WTC11 (cell line): ENCODE data around the gene ZNF451. TPM values are rescaled to one million over a fixed set of nuclear protein-coding genes. Genes with fewer than 3 reads are reported as not detected.

Experiments used
- ATAC-seq: fragments of 200-7000 bp; cut with Tn5 transposase; 2 replicates; pipeline ENCODE4 v1.10.0; 2021; ENCODE audit warnings: mild to moderate bottlenecking, moderate library complexity
- CTCF ChIA-PET: fragments of 300-600 bp; sonication (Branson Sonifier 250); formaldehyde crosslinking; loops from one replicate; lab custom pipeline; 2021; ENCODE audit warnings: antibody characterized with exemption; lab: Charles Lee
- POLR2A ChIA-PET: fragments of 350-600 bp; sonication (Branson Sonifier 250); formaldehyde crosslinking; loops from one replicate; lab custom pipeline; 2021; ENCODE audit warnings: antibody characterized with exemption; lab: Charles Lee
- DNase-seq: peaks from one replicate; pipeline ENCODE4 v3.0.0; 2021; ENCODE audit warnings: low spot score
- H3K27ac Mint-ChIP-seq: 2 replicates; pipeline ENCODE4 v1.8.0; 2021; ENCODE audit warnings: mixed read lengths
- H3K27me3 Mint-ChIP-seq: 2 replicates; pipeline ENCODE4 v1.8.0; 2021; ENCODE audit warnings: low read depth, mild to moderate bottlenecking, moderate library complexity, mixed read lengths
- H3K36me3 Mint-ChIP-seq: 2 replicates; pipeline ENCODE4 v1.8.0; 2021; ENCODE audit warnings: mixed read lengths
- H3K4me1 Mint-ChIP-seq: 2 replicates; pipeline ENCODE4 v1.8.0; 2022; ENCODE audit warnings: mixed read lengths
- H3K4me3 Mint-ChIP-seq: 2 replicates; pipeline ENCODE4 v1.8.0; 2021; ENCODE audit warnings: mild to moderate bottlenecking, moderate library complexity, mixed read lengths
- H3K9me3 Mint-ChIP-seq: 2 replicates; pipeline ENCODE4 v1.8.0; 2021; ENCODE audit warnings: mixed read lengths
- CDX4 ChIP-seq: fragments of 250-450 bp; sonication (Bioruptor Pico); IDR thresholded peaks from 2 replicates; pipeline ENCODE4 v1.9.0; 2021; ENCODE audit warnings: moderate library complexity, mild to moderate bottlenecking, inconsistent platforms, borderline replicate concordance
- GABPB1 ChIP-seq: sonication (generic); formaldehyde crosslinking; IDR thresholded peaks from 2 replicates; pipeline ENCODE4 v1.8.1; 2023; ENCODE audit warnings: mild to moderate bottlenecking, missing genetic modification reagents
- IRF2 ChIP-seq: sonication (generic); formaldehyde crosslinking; IDR thresholded peaks from 2 replicates; pipeline ENCODE4 v1.8.0; 2022; ENCODE audit warnings: low read depth, missing genetic modification reagents, borderline replicate concordance
- MLX ChIP-seq: sonication (generic); formaldehyde crosslinking; IDR thresholded peaks from 2 replicates; pipeline ENCODE4 v1.8.1; 2023; ENCODE audit warnings: mild to moderate bottlenecking, missing genetic modification reagents, moderate library complexity
- MXD4 ChIP-seq: fragments of 250-450 bp; sonication (Bioruptor Pico); IDR thresholded peaks from 2 replicates; pipeline ENCODE4 v1.8.0; 2021; ENCODE audit warnings: mild to moderate bottlenecking, moderate library complexity, borderline replicate concordance
- NFATC4 ChIP-seq: fragments of 250-450 bp; sonication (Bioruptor Pico); IDR thresholded peaks from 2 replicates; pipeline ENCODE4 v1.9.0; 2021; ENCODE audit warnings: mild to moderate bottlenecking
- NFYB ChIP-seq: sonication (generic); formaldehyde crosslinking; conservative IDR thresholded peaks from 2 replicates; pipeline ENCODE4 v1.8.0; 2022; ENCODE audit warnings: low read depth, missing genetic modification reagents
- NR1H2 ChIP-seq: sonication (generic); formaldehyde crosslinking; IDR thresholded peaks from 2 replicates; pipeline ENCODE4 v1.9.0; 2021; ENCODE audit warnings: mild to moderate bottlenecking, moderate library complexity, missing genetic modification reagents
- OVOL2 ChIP-seq: fragments of 250-450 bp; sonication (Bioruptor Pico); IDR thresholded peaks from 2 replicates; pipeline ENCODE4 v1.9.0; 2021; ENCODE audit warnings: mild to moderate bottlenecking, borderline replicate concordance
- RELA ChIP-seq: sonication (generic); formaldehyde crosslinking; IDR thresholded peaks from 2 replicates; pipeline ENCODE4 v1.8.1; 2022; ENCODE audit warnings: missing genetic modification reagents, mild to moderate bottlenecking, borderline replicate concordance
- SOX15 ChIP-seq: fragments of 250-450 bp; sonication (Bioruptor Pico); IDR thresholded peaks from 2 replicates; pipeline ENCODE4 v1.9.0; 2021; ENCODE audit warnings: mild to moderate bottlenecking
- SP1 ChIP-seq: sonication (generic); formaldehyde crosslinking; conservative IDR thresholded peaks from 2 replicates; pipeline ENCODE4 v1.8.1; 2022; ENCODE audit warnings: missing genetic modification reagents
- TEAD1 ChIP-seq: sonication (generic); formaldehyde crosslinking; IDR thresholded peaks from 2 replicates; pipeline ENCODE4 v1.8.0; 2022; ENCODE audit warnings: mild to moderate bottlenecking, missing genetic modification reagents
- USF1 ChIP-seq: sonication (generic); formaldehyde crosslinking; IDR thresholded peaks from 2 replicates; pipeline ENCODE4 v1.8.0; 2022; ENCODE audit warnings: mild to moderate bottlenecking, missing genetic modification reagents
- ZNF281 ChIP-seq: sonication (generic); formaldehyde crosslinking; IDR thresholded peaks from 2 replicates; pipeline ENCODE4 v1.8.0; 2023; ENCODE audit warnings: mild to moderate bottlenecking, missing genetic modification reagents
- ZNF396 ChIP-seq: fragments of 250-450 bp; sonication (Bioruptor Pico); IDR thresholded peaks from 2 replicates; pipeline ENCODE4 v1.8.0; 2021; ENCODE audit warnings: mild to moderate bottlenecking, moderate library complexity, borderline replicate concordance
- ZNF416 ChIP-seq: fragments of 250-450 bp; sonication (Bioruptor Pico); IDR thresholded peaks from 2 replicates; pipeline ENCODE4 v1.9.0; 2021; ENCODE audit warnings: mild to moderate bottlenecking, inconsistent platforms
- ZNF425 ChIP-seq: fragments of 250-450 bp; sonication (Bioruptor Pico); conservative IDR thresholded peaks from 2 replicates; pipeline ENCODE4 v1.9.0; 2021; ENCODE audit warnings: mild to moderate bottlenecking
- ZNF671 ChIP-seq: fragments of 250-450 bp; sonication (Bioruptor Pico); IDR thresholded peaks from 2 replicates; pipeline ENCODE4 v1.8.0; 2021; ENCODE audit warnings: mild to moderate bottlenecking
- total RNA-seq: library from RNA; stranded (reverse); gene quantifications from 3 replicates; pipeline ENCODE4 v1.2.3, GENCODE V29; 2021
- TF ChIP-seq, protein P1 (sequence below): sonication (generic); formaldehyde crosslinking; conservative IDR thresholded peaks from 2 replicates; pipeline ENCODE4 v1.8.1; 2023; ENCODE audit warnings: mild to moderate bottlenecking, low read depth, missing genetic modification reagents, moderate library complexity

The ZNF451 gene
- total RNA-seq, 1 experiment from 2014 or later, result 55.4 TPM

- Mint-ChIP-seq H3K4me1 (no peaks in the 10 kb centered on the region), H3K27ac (no peak overlapping the region), H3K36me3 (peaks cover 18% of the 10 kb centered on the region), H3K4me3 (no peak overlapping the region), H3K27me3 (no peaks in the 10 kb centered on the region), H3K9me3 (no peaks in the 10 kb centered on the region)
- ChIA-PET CTCF (no interaction called here), POLR2A (no interaction called here)
- no peak for ATAC-seq
- no peak for DNase-seq
- TF ChIP-seq ZNF425 (CRISPR knock-in tag) (no peak), SP1 (CRISPR knock-in tag) (no peak), SOX15 (no peak), ZNF671 (CRISPR knock-in tag) (no peak), ZNF416 (no peak)
- TF ChIP-seq, all 79 proteins: peak for 0
Measured at GRCh38 chr6:57141451-57142177, 51.6 kb downstream of the ZNF451 start.

DNA sequence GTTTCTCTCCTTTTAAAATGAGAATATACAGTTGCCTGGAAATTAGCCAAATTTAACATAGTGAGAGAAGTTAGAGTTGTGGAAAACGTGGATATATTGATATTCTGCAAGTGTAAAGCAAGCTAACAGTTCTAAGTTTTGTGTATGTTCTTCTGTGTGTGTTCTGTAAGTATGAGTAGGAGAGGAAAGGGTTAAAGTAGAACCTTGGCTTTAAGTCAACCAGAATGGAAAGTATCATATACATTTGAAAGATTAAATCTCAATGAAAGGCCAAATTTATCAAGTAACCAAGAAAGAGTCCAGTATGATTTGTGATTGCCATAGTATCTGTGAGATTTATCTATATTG is 52.2 kb downstream of the ZNF451 start:
- Mint-ChIP-seq H3K27ac (no peak overlapping the region), H3K4me1 (no peaks in the 10 kb centered on the region), H3K36me3 (peaks cover 21% of the 10 kb centered on the region), H3K9me3 (no peaks in the 10 kb centered on the region), H3K27me3 (no peaks in the 10 kb centered on the region), H3K4me3 (no peak overlapping the region)
- DNase-seq (no peak), ATAC-seq (no peak)
- ChIA-PET POLR2A (no interaction called here), CTCF (no interaction called here)
- TF ChIP-seq OVOL2 (CRISPR knock-in tag) (no peak), SOX15 (no peak), NFATC4 (CRISPR knock-in tag) (no peak)
- TF ChIP-seq, protein P1, sequence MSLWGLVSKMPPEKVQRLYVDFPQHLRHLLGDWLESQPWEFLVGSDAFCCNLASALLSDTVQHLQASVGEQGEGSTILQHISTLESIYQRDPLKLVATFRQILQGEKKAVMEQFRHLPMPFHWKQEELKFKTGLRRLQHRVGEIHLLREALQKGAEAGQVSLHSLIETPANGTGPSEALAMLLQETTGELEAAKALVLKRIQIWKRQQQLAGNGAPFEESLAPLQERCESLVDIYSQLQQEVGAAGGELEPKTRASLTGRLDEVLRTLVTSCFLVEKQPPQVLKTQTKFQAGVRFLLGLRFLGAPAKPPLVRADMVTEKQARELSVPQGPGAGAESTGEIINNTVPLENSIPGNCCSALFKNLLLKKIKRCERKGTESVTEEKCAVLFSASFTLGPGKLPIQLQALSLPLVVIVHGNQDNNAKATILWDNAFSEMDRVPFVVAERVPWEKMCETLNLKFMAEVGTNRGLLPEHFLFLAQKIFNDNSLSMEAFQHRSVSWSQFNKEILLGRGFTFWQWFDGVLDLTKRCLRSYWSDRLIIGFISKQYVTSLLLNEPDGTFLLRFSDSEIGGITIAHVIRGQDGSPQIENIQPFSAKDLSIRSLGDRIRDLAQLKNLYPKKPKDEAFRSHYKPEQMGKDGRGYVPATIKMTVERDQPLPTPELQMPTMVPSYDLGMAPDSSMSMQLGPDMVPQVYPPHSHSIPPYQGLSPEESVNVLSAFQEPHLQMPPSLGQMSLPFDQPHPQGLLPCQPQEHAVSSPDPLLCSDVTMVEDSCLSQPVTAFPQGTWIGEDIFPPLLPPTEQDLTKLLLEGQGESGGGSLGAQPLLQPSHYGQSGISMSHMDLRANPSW (CRISPR knock-in tag), result no peak

GRCh38 chr6:57143690-57144089 is 53.7 kb downstream of the ZNF451 start:
- Mint-ChIP-seq H3K27ac (no peak overlapping the region), H3K4me3 (no peak overlapping the region), H3K36me3 (peaks cover 35% of the 10 kb centered on the region), H3K4me1 (no peaks in the 10 kb centered on the region), H3K9me3 (no peaks in the 10 kb centered on the region), H3K27me3 (no peaks in the 10 kb centered on the region)
- ATAC-seq (no peak), DNase-seq (no peak)
- ChIA-PET POLR2A (no interaction called here), CTCF (no interaction called here)
- TF ChIP-seq IRF2 (CRISPR knock-in tag), result no peak
- TF ChIP-seq USF1, result no peak
- TF ChIP-seq MXD4 (CRISPR knock-in tag), result no peak
- TF ChIP-seq GABPB1, result no peak
- TF ChIP-seq CDX4 (CRISPR knock-in tag), result no peak
- TF ChIP-seq NFYB (CRISPR knock-in tag), result no peak
- TF ChIP-seq ZNF281, result no peak
- TF ChIP-seq MLX (CRISPR knock-in tag), result no peak
- TF ChIP-seq TEAD1 (CRISPR knock-in tag), result no peak
- TF ChIP-seq ZNF425 (CRISPR knock-in tag), result no peak
- TF ChIP-seq NR1H2, result no peak
- TF ChIP-seq ZNF396, result no peak
- TF ChIP-seq SOX15, result no peak
- TF ChIP-seq OVOL2 (CRISPR knock-in tag), result no peak
- TF ChIP-seq RELA (CRISPR knock-in tag), result no peak
